Right atrium auricular region (tissue), 2 donors: Measurements from ENCODE around the gene VPS29. TPM values are rescaled to one million over a fixed set of nuclear protein-coding genes. Genes with fewer than 3 reads are reported as not detected.

Source experiments
- DNase-seq: peaks from one replicate; pipeline ENCODE4 v3.0.0-alpha.2; 2019; ENCODE audit warnings: low spot score
- H3K27ac ChIP-seq, 2 donors: fragments of 200-600 bp; sonication (generic); 1 replicate in 1 of 2; 2 replicates in 1 of 2; pipeline ENCODE4 v1.5.1; 2016 to 2019
- H3K27me3 ChIP-seq, 2 donors: fragments of 200-600 bp; sonication (generic); one replicate each; pipeline versions ENCODE4 v1.5.1 to v1.6.0; 2017 to 2019
- H3K36me3 ChIP-seq: fragments of 200-600 bp; sonication (generic); one replicate; pipeline ENCODE4 v1.5.1; 2016
- H3K4me1 ChIP-seq, 2 donors: fragments of 200-600 bp; sonication (generic); one replicate each; pipeline versions ENCODE4 v1.5.1 to v1.6.0; 2017 to 2019
- H3K4me3 ChIP-seq, 2 donors: fragments of 200-600 bp; sonication (generic); 1 replicate in 1 of 2; 2 replicates in 1 of 2; pipeline ENCODE4 v1.5.1; 2017 to 2019; ENCODE audit warnings: mild to moderate bottlenecking in 1 of 2, moderate library complexity in 1 of 2
- H3K9me3 ChIP-seq, 2 donors: fragments of 200-600 bp; sonication (generic); one replicate each; pipeline ENCODE4 v1.5.1; 2019
- CTCF ChIP-seq, 2 donors: fragments of 200-600 bp; sonication (generic); IDR thresholded peaks; one replicate each; pipeline ENCODE4 v1.5.1; 2019; ENCODE audit warnings: antibody characterized with exemption in 2 of 2
- total RNA-seq, 2 donors: library from RNA; depleted of rRNA; stranded (reverse); fragments of >200 nt; gene quantifications; one replicate each; pipeline ENCODE4 v1.1.0, GENCODE V29; 2016

VPS29 gene
- total RNA-seq, 2 donors from 2014 or later = 65.7 to 96.1 TPM

- H3K9me3 ChIP-seq = no peaks in the 10 kb centered on the region
- H3K27me3 ChIP-seq = no peaks in the 10 kb centered on the region
- peak; percentile 77 to 91 for TF ChIP-seq CTCF (IDR thresholded peaks at IDR 0.05)
- peaks cover 0 to 20% of the 10 kb centered on the region in 2 donors for H3K4me1 ChIP-seq
- H3K27ac ChIP-seq = peak within 1 kb of the TSS; percentile 84 to 93
- H3K36me3 ChIP-seq = peaks cover 19% of the 10 kb centered on the region
- DNase-seq = peak; percentile 94
- H3K4me3 ChIP-seq = peak within 1 kb of the TSS; percentile 84 to 92
Observed at GRCh38 chr12:110449799-110450497, 52.0 kb downstream of the VPS29 start, which contains the start of gene ARPC3. Gene ARPC3, minus strand, starts transcription at chr12:110450337. Its CDS starts 77 bp downstream, at chr12:110450260.

- no peak for DNase-seq
- Histone ChIP-seq H3K9me3 (no peaks in the 10 kb centered on the region), H3K4me3 (no peak overlapping the region), H3K36me3 (peaks cover 54% of the 10 kb centered on the region), H3K27ac (no peak overlapping the region), H3K27me3 (no peaks in the 10 kb centered on the region), H3K4me1 (peaks cover 0 to 20% of the 10 kb centered on the region in 2 donors)
- no peak for TF ChIP-seq CTCF (IDR thresholded peaks at IDR 0.05)
Observed at GRCh38 chr12:110444455-110444854, 57.5 kb downstream of the VPS29 start.

Other genes starting within 250 kb of the VPS29 start
- 1,000 to 10,000 TPM; 1,597 to 3,086 TPM for gene ATP2A2, start 220.9 kb downstream of the VPS29 start, total RNA-seq
- gene ANAPC7, start 98.4 kb downstream of the VPS29 start, total RNA-seq = 10 to 100 TPM; 30.4 to 30.9 TPM
- gene ARPC3, start 51.8 kb downstream of the VPS29 start, total RNA-seq = 100 to 1,000 TPM in 1 of 2 donors, 10 to 100 TPM in 1; 96.4 to 138 TPM
- 10 to 100 TPM; 18.7 to 22.0 TPM for gene GPN3, start 33.9 kb downstream of the VPS29 start, total RNA-seq
- gene FAM216A, start 33.3 kb downstream of the VPS29 start, total RNA-seq = 1 to 10 TPM; 6.9 to 10.0 TPM
- gene RAD9B, start 220 bp upstream of the VPS29 start, total RNA-seq = 1 to 10 TPM in 1 of 2 donors, under 1 TPM in 1; 0.26 to 1.2 TPM
- 10 to 100 TPM; 32.1 to 53.6 TPM for gene PPTC7, start 81.2 kb upstream of the VPS29 start, total RNA-seq
- 10 to 100 TPM; 23.7 to 29.0 TPM for gene TCTN1, start 112.0 kb upstream of the VPS29 start, total RNA-seq
- 10 to 100 TPM; 21.7 to 24.1 TPM for gene HVCN1, start 187.0 kb upstream of the VPS29 start, total RNA-seq
- 100 to 1,000 TPM in 1 of 2 donors, 10 to 100 TPM in 1; 99.5 to 199 TPM for gene PPP1CC, start 240.8 kb upstream of the VPS29 start, total RNA-seq